ENCODE data around the gene SIRT6. TPM values are rescaled to one million over a fixed set of nuclear protein-coding genes. Genes with fewer than 3 reads are reported as not detected.
"Not testable (repeated sequence)": the region's sequence is repeated elsewhere in the genome, so short reads cannot be mapped to it uniquely, and the experiment has no call there.

The SIRT6 gene
- total RNA-seq, 1 donor from 2014 or later: 14.9 TPM

DNA sequence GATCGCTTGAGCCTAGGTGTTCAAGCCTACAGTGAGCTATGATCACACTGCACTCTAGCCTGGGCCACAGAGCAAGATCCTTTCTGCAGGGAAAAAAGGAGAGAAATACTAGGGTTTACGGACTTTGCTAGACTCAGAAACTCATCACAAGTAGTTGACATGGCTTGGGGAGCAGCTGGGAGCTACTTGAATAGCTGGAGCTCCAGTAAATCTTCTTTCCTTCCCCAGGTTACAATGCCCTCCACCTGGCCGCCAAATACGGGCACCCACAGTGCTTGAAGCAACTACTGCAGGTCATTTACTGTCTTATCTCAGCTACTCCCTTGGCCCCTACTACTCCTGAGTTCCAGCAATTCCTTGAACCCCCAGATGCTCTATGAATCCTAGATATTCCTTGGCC is 19.4 kb upstream of the SIRT6 start:
- no peak for DNase-seq (ENCODE audit: low spot score)
- intact Hi-C loops (cut with DNase I): loop anchor here (5.0 kb wide), 1 partner anchor 59 kb away; no protein-coding TSS in a partner anchor

DNA sequence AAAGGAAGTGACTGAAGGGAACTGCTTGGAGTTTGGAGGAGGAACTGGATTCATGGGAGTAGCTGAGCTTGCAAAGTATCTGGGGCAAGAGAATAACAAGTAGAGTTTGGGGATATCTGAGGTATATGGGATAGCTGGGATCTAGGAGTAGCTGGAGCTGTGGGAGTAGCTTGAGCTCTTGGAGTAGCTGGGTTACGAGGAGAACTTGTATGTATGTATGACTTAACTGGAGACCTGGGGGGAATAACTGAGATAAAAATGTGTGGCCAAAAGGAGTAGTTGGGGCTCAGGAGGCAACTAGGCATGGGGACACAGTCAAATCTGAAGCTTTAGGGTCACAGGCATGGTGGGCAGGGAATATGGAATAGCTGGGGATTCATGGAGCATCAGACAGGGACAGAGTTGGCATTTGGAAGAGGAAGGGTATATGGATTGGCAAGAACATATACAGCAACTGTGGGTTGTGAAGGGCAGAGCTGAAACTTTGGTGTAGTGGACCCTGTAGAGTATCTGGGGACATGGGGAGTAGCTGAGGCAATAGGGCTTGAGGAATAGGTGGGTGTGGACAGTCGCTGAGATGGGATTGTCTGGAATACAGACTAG is 18.7 kb upstream of the SIRT6 start:
- DNase-seq (ENCODE audit: low spot score): no peak
- intact Hi-C loops (cut with DNase I): loop anchor here (5.0 kb wide), 1 partner anchor 59 kb away; no protein-coding TSS in a partner anchor

DNA sequence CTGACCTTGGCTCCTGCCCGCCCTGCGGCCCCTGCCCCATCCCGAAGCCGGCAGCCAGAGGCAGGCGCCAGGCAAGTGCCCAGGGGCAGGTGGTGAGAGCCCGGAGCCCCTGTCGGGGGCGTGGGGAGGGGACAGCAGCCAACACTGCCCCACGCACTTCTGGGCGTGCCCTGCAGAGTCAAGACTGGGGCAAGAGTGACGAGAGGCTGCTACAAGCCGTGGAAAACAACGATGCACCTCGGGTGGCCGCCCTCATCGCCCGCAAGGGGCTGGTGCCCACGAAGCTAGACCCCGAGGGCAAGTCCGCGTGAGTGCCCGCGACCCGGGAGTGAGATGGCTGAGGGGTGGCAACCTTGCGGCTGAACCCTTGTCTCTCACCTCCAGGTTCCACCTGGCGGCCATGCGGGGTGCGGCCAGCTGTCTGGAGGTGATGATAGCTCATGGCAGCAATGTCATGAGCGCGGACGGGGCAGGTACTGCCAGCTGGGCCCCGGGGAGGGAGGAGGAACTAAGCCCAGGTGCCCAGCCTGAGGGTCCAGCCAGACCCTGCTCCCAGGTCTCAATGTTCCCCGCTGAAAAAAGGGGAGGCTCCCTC is 17.4 kb upstream of the SIRT6 start:
- DNase-seq (ENCODE audit: low spot score): no peak
- intact Hi-C loops (cut with DNase I): loop anchor here (5.0 kb wide), 1 partner anchor 57 kb away; no protein-coding TSS in a partner anchor

GRCh38 chr19:4198467-4199126 is 16.2 kb upstream of the SIRT6 start:
- DNase-seq (ENCODE audit: low spot score): no peak

DNA sequence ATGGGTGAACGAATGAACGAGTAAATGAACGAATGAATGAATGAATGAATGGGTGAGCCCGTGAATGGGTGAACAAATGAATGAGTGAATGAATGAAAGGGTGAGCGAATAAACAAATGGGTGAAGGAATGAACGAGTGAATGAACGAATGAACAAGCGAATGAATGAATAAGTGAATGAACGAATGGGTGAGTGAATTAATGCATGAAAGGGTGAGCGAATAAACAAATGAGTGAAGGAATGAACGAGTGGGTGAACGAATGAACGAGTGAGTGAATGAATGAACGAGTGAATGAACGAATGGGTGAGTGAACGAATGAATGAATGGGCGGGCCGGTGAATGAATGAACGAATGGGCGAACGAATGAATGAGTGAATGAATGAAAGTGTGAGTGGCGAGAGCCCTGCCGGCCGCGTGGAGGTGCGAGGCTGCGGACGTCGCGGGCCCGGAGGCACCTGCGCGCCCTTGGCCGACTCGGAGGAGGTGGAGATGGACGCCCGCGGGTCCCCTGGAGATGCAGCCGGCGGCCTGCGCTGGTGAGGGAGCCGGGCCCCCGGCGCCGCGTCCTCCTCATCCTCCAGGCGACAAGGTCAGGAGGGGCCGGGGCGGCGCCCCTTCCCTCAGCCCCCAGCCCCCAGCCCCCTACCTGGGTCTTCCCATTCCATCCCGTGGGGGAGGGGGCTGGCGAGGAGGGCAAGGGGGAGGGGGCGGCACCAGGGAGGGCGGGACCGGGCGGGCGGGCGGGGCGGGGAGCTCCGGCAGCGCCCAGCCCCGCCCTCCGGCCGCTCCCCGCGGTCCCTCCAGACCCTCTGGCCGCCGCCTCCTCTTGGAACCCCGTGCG is 15.5 kb upstream of the SIRT6 start:
- DNase-seq (ENCODE audit: low spot score): no peak
- intact Hi-C loops (cut with DNase I): no loop called here

More at GRCh38 chr19:4198467-4199126, 16.2 kb upstream of the SIRT6 start:
- intact Hi-C loops (cut with DNase I): no loop called here

GRCh38 chr19:4197228-4197624 is 14.9 kb upstream of the SIRT6 start:
- intact Hi-C loops (cut with DNase I): no loop called here
- DNase-seq (ENCODE audit: low spot score): no peak

GRCh38 chr19:4196587-4197148 is 14.3 kb upstream of the SIRT6 start:
- intact Hi-C loops (cut with DNase I): no loop called here
- no peak for DNase-seq (ENCODE audit: low spot score)

GRCh38 chr19:4196009-4196408 is 13.6 kb upstream of the SIRT6 start:
- DNase-seq (ENCODE audit: low spot score): no peak
- intact Hi-C loops (cut with DNase I): no loop called here

DNA sequence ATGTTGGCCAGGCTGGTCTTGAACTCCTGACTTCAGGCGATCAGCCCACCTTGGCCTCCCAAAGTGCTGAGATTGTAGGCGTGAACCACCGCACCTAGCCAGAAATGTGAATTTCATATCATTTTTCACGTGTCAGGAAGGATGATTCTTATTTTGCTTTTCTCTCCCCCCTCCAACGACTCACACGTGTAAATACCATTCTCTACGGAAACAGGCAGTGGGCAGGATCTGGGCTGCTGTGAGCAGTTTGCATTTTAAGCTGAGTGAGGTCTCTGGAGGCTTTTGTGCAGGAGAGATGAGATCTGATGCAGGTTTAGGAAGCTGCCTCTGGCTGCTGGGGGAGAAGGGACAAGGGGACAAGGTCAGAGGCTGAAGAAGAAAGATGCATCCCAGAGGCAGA is 12.0 kb upstream of the SIRT6 start:
- no peak for DNase-seq (ENCODE audit: low spot score)
- intact Hi-C loops (cut with DNase I): no loop called here

GRCh38 chr19:4192537-4192936 is 10.2 kb upstream of the SIRT6 start:
- intact Hi-C loops (cut with DNase I); DNase-seq (ENCODE audit: low spot score): not testable (repeated sequence)

- intact Hi-C loops (cut with DNase I): no loop called here
- no peak for DNase-seq (ENCODE audit: low spot score)
Measured at GRCh38 chr19:4189641-4190040, 7.3 kb upstream of the SIRT6 start.

DNA sequence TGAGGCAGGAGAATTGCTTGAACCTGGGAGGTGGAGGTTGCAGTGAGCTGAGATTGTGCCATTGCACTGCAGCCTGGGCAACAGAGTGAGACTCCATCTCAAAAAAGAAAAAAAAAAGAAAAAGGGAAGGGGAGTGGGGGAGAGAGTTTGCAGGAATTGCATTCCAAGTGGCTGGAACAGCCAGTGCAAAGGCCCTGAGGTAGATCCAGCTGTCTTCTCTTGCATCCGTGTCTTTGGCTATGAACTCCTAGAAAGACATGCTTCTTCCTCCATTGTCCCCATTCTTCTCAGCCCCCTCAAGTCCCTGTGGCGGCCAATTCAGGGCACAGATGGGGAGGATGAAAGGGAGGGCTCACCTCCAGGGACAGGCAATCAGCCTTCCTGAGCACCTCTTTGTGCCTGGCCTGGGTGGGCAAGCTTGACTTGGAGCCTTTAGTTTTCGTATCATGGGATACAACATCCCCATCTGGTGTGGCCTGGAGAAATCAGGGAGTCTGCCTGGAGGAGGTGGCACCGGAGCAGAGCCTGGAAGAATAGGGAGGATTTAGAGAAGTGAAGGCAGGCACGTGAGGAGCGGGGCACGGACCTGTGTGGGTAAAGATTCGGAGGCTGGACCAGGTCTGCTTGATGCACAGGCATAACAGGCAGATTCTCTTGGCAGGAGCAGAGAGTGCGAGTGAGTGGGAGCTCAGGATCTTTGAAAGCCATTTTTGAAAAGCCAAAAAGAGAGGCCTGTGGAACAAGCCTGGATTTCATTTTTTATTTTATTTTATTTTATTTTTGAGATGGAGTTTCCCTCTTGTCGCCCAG is 5.2 kb upstream of the SIRT6 start:
- intact Hi-C loops (cut with DNase I): no loop called here

GRCh38 chr19:4186087-4186993 is 4.0 kb upstream of the SIRT6 start:
- no peak for DNase-seq (ENCODE audit: low spot score)
- intact Hi-C loops (cut with DNase I): no loop called here

More for the DNA sequence above, 5.2 kb upstream of the SIRT6 start:
- DNase-seq (ENCODE audit: low spot score): no peak

GRCh38 chr19:4185413-4186086 is 3.2 kb upstream of the SIRT6 start:
- intact Hi-C loops (cut with DNase I): no loop called here
- DNase-seq (ENCODE audit: low spot score): no peak

DNA sequence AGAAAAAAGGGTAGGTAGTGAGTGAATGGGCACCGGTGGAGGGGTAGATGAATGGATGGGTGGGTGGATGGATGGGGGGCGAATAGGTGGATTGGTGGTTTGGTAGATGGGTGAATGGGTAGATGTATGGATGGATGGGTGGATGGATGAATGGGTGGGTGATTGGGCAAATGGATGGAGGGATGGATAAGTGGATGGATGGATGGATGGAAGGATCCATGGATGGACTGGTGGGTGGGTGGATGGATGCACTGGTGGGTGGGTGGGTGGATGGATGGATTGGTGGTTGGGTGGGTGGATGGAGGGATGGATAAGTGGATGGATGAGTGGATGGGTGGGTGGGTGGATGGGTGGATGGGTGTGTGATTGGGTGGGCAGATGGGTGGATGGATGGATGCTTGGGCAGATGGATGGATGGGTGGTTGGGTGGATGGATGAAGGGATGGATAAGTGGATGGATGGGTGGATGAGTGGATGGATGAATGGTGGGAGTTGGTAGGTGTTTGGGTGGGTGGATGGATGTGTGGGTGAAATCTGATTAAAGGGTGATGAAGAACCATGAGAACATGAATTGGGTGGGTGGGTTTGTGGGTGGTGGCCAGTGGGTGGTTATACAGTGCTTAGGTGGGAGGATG is 2.5 kb upstream of the SIRT6 start:
- no peak for DNase-seq (ENCODE audit: low spot score)
- intact Hi-C loops (cut with DNase I): loop anchor here (5.0 kb wide), 1 partner anchor 198 kb away; the partner anchor contains the start of gene EEF2

DNA sequence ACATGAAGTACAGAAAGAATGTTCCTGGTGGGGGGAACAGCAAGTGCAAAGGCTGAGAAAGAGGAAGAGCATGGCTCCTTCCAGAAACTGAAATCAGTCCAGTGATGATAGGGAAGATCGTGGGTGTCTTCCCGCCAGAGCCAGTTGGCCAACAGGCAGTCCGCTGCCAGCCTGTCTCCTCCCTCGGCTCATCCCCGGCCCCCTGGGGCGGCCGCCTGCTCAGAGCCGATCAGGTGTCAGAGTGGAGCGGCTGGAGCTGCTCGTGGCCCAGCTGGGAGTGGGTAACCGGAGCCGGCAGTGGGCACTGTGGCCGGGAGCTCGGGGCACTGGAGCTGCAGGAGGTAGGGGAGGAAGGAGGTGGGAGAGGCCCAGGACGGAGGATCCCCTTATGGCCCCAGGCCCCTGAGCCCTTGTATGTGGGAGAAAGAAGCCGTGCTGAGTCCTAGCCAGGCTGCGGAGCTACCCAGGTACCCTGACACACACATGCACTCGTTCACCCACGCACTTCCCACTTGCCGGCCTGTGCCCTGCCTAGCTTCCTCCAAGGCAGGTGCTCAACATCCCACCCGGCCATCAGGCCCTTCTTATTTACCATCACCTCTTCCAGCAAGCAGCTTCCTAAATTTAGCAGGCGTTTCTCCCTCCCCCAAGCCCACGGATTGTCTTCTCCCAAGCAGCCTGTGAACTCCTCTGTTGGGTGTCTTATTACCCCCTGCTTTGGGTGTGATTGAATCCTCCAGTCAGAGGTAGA is 1.8 kb upstream of the SIRT6 start:
- intact Hi-C loops (cut with DNase I): loop anchor here (5.0 kb wide), 1 partner anchor 197 kb away; the partner anchor contains the start of gene EEF2
- no peak for DNase-seq (ENCODE audit: low spot score)
